Right lobe of liver (tissue), 4 donors: ENCODE measurements around the gene IGSF9.

Experiments used
- CTCF ChIP-seq, 4 donors: fragments of 200-600 bp in 3 of 4; fragments of 450-650 bp in 1 of 4; IDR thresholded peaks; one replicate each; pipeline versions ENCODE4 v1.5.1 to v1.8.0; 2016 to 2022; ENCODE audit warnings: antibody characterized with exemption in 4 of 4, mild to moderate bottlenecking in 2 of 4
- POLR2A ChIP-seq: fragments of 450-650 bp; IDR thresholded peaks from one replicate; pipeline ENCODE4 v1.6.1; 2017; ENCODE audit warnings: antibody characterized with exemption, mild to moderate bottlenecking
- donor health status: DM: no; HTN: no; CAD: no.
- donor health status: DM: no; HTN: no; CAD: no.
- donor health status: DM: no; HTN: yes; CAD: no.

- no peak for TF ChIP-seq CTCF (IDR thresholded peaks at IDR 0.05)
- TF ChIP-seq POLR2A: no peak
Measured at GRCh38 chr1:159980786-159981185, 35.4 kb upstream of the IGSF9 start.
